ENCODE data around the gene ROBO1.

Gene ROBO1

DNA sequence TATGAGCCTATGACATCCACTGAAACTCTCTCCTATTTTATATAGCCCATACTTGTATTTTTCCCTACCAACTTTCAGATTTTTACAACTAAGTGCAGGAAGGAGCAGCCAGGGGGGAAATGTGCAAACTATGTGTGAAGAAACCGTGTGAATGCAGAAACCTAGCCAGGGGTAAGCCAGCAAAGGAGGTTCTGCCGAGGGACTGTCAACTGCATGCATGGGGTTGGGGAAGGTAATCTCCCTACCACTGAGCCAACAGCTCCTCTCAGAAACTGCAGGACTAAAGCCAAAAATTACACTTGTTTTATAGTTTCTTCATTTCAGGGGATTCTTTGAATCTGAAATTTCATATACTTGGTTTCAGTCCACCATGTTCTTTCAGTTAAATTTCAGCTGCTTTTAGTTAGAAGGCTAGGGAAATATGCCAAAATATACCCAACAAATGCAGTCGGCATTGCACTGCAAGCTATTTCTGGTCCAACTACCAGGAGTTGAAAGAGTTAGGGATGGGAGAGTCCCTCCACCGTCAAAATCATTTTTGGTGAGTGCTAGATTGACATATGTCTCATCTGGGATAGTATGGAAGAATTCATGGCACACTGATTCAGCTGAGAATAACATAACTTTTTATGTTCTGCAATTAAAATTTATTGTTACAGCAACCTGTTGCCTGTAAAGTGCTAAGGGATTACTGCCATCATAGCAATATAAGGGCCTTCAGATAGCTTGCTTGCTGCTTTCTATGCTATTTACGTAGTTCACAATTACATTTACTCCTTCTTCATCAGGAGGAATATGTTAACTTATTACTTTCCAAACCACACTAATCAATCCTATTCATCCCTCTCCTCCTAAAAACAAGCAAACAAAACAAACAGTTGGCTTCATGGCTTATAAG lies 904.2 kb downstream of the ROBO1 start:
- no peak for DNase-seq

DNA sequence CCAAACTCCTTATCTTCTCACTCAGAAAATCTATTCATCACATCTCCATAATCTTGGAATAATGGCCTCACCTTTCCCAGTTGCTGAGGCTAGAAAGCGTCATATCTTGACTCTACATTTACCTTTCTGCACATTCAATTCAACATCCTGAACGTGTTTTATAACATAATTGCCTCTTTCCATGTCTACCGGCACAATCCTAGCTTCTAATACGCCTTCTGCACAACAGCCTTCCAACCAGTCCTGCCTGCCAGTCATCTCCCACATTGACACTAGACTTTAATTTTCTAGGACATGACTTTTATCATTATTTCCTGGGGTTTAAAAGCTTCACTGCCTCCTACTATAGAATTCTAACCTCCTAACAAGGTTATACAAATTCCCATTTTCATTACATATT lies 906.6 kb downstream of the ROBO1 start:
- no peak for DNase-seq

DNA sequence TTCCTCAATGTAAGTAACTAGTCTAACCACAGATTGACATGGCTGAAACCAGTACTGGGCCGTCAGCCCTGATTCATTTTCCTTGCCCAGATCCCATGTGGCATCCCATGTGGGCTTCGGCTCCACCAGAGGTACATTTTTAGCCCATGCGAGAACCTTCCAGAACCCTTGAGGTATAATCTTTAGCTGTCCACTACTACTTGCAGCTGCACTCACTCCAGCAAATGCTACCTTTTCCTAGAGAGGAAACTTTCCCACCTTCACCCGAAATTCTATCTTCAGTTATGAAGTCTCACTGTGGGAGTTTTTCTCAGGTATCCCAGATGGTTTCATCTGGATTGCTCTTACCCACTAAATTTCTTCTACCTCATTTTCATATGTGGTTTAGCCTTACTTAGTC lies 907.2 kb downstream of the ROBO1 start:
- no peak for DNase-seq

DNA sequence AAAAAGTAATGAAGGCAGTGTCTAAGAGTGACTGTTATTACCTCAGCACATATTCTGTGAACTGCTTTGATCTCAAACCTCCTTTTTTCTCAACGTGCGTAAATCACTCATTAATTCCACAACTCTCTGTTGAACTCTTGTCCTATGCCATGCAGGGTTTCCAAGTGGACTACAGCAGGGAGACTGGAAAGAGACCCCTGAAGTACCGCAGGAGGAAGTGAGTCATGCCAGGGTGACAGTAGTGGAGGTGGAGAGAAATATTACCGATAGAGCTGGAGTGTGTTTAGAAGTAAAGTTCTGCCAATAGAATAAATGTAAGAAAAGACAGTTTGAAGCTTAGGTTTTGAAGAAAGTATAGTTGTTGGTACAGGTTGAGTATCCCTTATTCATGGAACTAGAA lies 908.9 kb downstream of the ROBO1 start:
- no peak for DNase-seq

DNA sequence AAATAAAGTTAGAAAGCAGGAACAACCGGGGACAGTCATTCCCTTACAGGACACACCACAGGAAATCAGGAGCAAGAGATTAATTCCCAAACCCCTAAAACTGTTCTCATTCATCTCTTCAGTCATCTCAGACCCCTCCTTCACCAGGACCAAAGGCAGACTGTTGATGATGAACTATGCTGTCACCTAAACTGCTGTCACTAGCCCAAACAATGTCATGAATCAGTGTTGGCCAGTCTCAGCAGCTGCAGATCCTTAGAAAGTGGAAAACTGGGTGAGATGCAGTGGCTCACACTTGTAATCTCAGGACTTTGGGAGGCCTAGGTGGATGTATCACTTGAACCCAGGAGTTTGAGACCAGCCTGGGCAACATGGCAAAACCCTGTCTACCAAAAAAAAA lies 909.6 kb downstream of the ROBO1 start:
- DNase-seq: no peak

DNA sequence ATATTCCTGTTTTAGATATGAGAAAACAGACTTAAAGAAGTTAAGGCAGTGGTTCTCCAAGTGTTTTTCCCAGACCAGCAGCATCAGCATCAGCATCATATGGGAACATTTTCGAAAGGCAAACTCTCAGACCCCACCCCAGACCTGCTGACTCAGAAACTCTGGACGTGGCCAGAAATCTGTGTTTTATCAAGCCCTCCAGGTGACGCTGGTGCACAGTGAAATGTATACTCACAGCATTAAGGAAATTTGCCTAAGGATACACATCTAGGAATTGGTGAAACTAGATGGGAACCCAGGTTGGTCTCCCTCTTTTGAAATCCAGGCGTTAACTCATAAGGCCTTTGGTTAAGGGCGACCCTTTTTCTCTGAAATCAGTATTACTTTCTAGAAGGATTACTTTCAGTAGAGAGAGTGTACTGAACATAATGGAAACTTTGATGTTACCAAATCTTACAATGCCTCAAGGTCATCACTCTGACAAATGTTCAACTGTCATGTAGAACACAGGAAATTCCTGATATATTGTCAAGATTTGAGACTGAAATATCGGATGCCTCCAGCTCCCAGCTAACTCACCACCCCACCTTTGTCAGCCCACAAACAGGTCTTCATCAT lies 910.2 kb downstream of the ROBO1 start:
- no peak for DNase-seq

DNA sequence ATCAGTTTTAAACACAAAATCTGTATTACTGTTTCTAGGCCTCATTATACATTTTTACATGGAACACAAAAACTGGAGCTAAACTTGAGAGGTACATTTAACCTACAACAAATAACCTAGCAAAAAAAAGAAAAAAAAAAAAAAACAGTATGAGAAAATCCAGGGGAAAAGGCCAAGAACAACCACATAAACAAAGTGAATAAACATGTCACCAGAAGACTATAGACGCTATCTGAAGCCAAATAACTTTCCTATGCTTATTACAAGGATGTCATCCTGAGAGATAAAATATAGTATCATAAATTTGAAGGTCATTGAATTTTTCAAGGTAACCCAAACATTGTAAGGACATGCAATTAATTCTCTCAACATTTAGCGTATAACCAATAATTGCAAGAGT lies 911.6 kb downstream of the ROBO1 start:
- DNase-seq: no peak

DNA sequence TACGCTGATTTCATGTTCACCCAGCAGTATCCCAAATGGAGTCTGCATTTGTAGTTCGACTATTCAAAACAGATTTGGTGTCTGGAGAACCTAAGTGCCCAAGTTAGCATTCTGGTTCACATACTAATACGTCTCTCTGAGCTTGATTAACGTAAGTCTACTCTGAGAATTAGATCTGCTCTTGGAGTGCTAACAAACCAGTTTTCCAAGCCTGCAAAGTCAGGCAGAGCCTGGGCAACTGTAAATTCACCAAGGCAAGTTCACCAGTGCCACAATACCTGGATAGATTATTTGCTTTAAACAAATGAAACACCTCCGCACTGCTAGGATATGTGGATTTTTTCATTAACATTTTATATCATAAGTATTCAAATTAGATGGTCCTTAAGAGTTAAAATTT lies 912.6 kb downstream of the ROBO1 start:
- DNase-seq: no peak

DNA sequence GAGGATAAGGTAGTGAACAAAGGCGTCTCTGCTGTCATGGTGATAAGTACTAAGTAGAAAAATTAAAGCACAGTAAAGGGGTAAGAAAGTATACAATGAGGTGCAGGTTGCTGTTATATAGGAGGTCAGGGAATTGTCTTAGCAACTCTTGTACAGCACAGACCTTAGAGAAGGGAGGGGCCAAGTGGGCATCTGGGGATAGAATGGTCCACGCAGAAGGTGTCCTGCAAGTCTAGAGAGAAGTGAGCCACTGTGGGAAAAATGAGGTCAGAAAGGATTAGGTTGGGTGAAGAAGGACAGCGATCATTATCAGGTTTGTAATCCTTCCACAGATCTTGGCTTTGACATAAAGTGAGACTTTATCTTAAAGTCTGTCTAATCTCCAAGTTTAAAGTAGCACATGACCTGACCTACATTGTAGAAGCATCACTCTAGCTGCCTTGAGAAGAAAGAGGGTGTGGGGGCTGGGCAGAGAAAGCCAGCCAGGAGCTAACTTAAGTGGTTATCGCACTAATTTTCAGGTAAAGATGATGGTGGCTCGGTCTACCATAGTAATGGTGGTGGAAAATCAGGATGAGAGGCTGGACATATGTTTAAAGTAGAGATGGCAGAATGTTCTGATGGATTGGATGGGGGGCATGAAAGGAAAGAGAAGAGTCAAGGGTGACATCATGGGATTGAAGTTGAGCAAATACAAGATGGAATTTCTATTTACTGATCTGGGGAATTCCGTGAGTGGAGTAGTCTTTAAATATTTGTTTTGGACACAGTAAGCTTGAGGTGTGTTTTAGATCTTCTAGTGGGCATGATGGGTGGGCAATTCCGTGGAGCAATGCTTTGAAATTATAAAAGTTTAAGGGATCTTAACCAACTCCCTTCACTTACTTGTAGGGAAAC lies 919.2 kb downstream of the ROBO1 start:
- DNase-seq: no peak

DNA sequence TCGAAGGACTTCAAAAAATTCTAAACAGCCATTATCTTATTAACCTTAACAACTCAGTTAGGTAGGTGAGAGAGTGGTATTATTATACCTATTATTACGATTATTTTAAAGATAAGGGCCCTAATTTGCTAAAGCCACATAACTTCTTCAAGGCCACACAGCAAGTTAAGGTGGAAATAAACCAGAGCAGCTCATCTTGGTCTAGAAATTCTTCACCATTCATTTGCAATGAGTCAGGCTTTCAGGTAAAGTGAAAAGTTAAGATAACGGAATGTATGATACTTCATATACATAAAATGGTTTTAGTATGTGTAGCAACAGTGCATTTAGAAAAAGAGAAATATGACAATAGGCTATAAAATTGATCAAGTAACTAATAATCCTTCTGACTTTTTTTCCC lies 920.2 kb downstream of the ROBO1 start:
- DNase-seq: no peak

DNA sequence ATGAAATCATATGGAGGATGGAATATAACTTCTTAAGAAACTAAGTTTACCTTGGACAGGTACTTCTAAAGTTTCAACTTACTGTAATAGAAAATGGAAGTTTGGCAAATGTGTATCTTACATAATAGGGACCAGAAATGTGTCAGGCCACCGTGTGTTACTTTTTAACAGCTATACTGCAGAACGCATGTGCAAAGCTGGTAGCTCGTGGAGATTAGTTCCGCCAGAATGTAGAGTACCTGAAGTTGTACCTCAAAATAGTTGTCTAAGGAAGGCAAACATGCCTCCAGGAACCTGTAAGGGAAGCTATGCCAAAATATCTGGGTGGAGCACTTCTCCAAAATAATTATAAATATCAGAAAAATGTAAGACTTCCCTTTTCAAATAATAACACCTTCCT lies 920.6 kb downstream of the ROBO1 start:
- no peak for DNase-seq

DNA sequence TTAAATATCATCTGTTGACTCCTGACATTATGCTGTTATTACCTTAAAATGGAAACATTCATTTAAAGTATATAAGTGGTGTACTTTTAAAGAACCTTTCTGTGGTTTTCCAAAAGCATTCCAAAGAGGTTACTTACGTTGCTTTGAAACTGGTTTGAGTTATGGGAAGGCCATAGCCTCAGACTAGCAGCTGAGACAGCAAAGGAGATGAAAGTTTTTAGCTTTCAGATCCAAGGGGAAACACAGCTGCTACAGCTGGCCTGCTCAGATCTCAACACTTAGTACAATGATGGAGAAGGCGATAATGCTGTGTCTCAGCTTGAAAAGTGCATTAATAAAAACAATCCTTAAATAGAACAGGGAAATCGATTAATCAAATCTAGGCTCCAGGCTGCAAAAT lies 921.1 kb downstream of the ROBO1 start:
- DNase-seq: no peak

DNA sequence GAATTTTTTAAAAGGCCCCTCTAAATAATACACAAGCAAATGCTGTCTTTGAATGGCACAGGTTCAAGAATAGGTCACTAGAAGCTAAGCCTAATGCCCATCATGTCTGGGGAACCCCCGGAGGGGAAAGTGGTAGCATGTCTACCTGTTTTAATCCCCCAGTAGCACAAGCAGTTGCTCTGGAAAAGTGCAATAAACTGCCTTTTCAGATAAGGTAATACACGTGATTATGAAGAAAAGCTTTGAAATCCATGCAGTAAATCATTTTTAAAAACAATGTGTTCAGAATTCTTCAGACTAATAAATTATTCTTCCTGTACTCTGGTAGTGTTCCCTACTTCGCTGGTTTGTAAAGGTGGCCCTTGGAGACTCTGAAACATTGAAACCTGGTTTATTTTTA lies 922.2 kb downstream of the ROBO1 start:
- no peak for DNase-seq

DNA sequence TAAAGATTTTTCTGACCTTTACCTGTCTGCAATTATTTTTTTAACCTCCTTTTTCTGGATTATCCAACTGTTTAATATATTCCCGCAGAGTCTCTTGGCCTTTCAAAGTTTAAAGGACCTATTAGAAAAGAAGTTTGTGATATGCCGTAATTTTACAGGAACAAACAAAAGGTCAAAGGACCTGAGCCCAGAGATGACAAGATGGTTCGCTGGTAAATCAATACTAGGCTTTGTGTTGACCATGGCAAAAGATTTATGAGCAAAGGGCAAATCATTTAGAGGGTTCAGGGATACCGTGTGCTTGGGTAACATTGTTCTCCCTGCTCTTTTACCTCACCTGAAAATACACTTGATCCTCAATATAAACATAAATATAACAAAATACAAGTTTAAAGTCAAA lies 923.5 kb downstream of the ROBO1 start:
- no peak for DNase-seq

DNA sequence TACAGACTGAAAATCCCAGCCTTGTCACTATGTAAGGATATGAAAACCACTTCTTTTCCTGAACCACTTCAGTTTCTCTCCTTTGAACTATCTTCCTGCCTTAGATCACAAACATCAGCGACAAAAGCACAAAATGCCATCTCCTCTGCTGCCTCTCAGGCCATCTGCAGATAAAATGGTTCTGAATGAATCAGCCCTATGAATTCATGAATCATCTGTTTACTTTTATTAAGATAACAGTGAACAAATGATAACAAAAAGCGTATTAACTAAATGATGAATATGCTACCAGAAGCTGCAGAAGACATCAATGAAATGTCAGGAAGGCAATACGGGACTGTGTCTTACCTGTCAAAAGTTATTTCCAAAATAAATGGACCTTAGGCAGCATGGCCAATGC lies 928.1 kb downstream of the ROBO1 start:
- no peak for DNase-seq

DNA sequence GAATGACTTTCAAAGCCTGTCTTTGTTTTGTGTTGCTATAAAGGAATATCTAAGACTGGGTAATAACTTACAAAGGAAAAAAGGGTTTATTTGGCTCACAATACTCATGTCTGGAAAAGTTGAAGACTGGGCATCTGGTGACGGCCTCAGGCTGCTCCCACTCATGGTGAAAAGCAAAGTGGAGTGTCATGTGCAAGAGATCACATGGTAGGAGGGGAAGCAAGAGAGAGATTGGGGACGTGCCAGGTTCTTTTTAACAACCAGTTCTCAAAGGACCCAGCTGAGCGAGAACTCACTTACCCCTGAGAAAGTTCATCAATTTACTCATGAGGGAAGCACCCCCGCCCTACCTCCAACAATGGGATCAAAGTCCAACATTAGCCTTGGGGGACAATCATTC lies 929.4 kb downstream of the ROBO1 start:
- DNase-seq: no peak

DNA sequence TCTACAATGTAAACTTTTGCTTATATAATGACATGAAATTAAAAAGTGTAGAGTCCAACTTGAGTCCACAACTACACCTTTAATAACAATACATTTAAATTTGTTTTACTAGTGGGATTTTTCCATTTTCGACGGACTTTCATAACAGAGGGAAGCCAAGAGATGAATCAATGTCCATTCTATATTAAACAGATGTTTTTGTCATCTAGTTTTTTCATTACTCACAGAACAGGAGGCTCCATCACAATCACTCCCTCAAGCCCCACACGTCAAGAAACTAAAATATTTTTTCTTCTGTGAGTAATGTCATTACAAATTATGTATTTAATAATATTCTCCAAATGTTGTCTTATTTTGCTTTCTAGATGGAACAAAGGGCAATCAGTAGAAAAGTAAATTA lies 932.9 kb downstream of the ROBO1 start:
- DNase-seq: no peak

DNA sequence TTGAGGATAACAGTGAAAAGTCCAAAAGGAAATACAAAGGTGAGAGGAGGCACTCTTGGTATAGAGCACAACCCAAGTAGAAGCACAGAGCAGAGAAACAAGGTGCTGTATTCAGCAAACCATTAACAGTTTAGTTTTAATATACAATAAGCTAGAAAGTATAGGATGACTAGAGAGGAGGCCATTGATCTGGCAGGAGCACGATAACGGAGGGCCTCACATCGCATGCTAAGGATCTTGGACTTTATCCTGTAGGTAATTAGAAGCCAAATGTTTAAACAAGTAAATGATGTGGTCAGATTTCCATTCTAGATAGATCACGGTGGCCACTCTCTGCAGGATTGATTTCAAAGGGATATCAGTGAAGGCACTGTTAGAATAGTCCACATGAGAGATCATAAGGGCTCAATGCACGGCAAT lies 935.0 kb downstream of the ROBO1 start:
- no peak for DNase-seq

DNA sequence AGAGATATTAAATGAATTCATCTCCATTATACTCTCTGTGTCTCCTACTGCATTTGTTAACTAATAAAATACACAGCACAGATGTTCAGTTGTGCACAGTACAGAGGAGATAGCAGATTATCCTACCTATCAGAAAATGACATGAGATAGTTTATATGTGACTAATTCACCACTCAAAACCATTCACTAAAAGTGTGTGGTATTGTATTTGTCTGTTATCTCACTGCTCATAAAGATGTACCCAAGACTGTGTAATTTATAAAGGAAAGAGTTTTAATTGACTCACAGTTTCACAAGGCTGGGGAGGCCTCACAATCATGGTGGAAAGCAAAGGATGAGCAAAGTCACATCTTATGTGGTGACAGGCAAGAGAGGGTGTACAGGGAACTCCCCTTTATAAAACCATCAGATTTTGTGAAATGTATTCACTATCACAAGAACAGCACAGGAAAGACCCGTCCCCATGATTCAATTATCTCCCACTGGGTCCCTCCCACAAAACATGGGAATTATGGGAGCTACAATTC lies 936.3 kb downstream of the ROBO1 start:
- no peak for DNase-seq

DNA sequence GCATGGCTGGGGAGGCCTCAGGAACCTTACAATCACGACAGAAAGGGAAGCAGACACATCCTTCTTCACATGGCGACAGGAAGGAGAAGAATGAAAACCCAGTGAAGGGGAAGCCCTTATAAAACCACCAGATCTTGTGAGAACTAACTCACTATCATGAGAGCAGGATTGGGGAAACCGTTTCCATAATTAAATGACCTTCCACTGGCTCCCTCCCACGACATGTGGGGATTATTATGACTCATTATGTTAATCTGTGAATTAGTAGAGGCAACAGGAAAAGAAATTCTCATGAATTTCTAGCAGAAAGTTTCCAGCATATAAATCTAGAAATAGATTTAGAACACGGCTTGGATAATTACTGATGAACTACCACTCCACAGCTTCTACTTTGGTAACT lies 937.3 kb downstream of the ROBO1 start:
- no peak for DNase-seq

DNA sequence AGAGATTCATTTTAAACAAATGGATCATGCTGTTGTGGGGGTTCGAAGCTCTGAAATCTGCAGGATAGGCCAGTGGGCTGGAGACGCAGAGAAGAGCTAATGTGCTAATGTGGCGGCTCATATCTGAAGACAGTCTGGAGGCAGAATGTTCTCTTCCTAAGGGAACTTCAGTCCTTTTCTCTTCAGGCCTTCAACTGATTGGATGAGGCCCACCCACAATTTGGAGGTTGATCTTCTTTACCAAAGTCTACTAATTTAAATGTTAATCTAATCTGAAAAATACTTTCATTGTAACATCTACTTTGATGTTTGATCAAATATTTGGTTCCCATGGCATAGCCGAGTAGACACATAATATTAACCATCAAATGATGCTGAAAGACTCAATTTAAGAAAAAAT lies 940.2 kb downstream of the ROBO1 start:
- no peak for DNase-seq

DNA sequence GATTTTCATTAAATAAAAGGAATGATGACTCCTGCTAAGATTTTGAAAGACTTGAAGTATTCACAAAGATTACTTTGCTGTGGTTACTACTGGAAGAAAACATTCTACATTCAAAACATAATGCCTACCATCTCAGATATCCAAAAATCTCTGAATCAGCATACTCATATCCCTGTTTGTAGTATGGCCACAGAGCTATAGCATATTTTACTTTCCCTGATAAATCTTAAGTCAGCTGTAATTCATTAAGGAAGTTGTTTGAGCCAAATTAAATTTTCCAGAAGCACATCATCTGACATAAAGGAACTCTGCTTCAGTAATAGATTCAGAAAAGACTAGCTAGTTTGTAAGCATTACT lies 942.0 kb downstream of the ROBO1 start:
- DNase-seq: no peak

DNA sequence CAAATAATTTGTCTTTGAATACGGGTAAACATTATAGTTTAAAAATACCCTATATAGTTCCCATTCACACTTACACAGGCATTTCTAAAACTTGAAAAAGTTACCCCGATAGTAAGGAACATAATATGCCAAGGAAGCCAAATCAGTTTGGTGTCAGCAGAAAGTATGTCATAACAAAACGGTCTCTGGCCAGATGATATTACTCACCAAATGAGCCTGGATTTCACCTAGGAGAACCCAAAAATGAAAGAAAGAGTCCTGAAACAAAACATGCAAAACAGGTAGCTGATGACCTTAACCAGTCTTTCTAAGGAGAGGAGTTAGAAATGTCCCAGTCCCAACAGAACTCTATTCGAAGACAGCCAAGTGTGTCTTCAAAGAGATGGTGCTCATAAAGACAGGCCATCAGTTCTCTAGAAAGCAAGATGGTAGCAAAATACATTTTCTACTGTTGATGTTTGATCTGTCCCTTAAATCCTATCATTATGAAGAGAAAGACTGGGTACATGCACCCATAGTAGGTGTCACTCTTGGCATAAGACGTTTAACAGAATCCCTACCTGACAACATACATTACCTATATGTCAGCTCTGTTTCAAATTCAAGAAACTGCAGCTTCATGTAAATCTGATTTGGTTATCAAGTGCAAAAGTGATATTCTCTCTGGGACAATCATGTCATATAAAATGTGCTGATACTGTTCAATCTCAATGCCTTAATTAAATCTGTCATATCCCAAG lies 942.5 kb downstream of the ROBO1 start:
- no peak for DNase-seq
